AG09309 (cell line): Measurements from ENCODE around the gene DOK7.

Experiments
- DNase-seq: peaks from one replicate; pipeline ENCODE4 v3.0.0-alpha.2; 2010; ENCODE audit warnings: low read depth
- H3K4me3 ChIP-seq: 2 replicates; pipeline ENCODE4 v1.5.1; 2011; ENCODE audit warnings: mild to moderate bottlenecking, low read depth, low read length, moderate library complexity; ENCODE audit not compliant: control insufficient read depth
- TF ChIP-seq, protein P1 (sequence below): IDR thresholded peaks from 2 replicates; pipeline ENCODE4 v1.5.1; 2011; ENCODE audit warnings: mild to moderate bottlenecking, low read depth, low read length, inconsistent platforms; ENCODE audit not compliant: insufficient read depth, control insufficient read depth; ENCODE audit errors: missing control alignments

Gene DOK7

DNA sequence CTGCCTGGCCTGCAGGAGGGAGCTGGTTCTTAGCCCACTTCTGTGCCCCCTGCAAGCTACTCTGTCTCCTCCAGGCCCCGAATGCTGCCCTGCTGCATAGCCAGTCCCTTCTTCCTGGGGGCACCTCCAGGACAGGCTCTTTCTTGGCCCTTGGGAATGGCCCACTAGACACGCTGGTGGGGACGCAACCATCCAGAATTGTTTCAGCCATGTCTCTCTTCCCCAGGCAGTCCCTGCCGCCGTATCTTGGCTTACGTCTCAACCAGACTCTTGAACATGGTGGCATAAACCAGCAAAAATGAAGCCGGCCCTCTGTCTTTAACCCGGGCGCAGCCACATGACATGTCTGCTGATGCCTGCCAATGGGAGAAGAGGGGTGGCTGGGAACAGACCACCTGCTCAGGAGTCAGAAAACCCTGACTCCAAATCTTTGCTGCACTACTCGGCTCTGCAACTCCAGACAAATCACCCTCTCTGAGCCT is 60.1 kb downstream of the DOK7 start:
- H3K4me3 ChIP-seq: no peak overlapping the region
- no peak for DNase-seq
- TF ChIP-seq, protein P1, sequence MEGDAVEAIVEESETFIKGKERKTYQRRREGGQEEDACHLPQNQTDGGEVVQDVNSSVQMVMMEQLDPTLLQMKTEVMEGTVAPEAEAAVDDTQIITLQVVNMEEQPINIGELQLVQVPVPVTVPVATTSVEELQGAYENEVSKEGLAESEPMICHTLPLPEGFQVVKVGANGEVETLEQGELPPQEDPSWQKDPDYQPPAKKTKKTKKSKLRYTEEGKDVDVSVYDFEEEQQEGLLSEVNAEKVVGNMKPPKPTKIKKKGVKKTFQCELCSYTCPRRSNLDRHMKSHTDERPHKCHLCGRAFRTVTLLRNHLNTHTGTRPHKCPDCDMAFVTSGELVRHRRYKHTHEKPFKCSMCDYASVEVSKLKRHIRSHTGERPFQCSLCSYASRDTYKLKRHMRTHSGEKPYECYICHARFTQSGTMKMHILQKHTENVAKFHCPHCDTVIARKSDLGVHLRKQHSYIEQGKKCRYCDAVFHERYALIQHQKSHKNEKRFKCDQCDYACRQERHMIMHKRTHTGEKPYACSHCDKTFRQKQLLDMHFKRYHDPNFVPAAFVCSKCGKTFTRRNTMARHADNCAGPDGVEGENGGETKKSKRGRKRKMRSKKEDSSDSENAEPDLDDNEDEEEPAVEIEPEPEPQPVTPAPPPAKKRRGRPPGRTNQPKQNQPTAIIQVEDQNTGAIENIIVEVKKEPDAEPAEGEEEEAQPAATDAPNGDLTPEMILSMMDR: no peak

DNA sequence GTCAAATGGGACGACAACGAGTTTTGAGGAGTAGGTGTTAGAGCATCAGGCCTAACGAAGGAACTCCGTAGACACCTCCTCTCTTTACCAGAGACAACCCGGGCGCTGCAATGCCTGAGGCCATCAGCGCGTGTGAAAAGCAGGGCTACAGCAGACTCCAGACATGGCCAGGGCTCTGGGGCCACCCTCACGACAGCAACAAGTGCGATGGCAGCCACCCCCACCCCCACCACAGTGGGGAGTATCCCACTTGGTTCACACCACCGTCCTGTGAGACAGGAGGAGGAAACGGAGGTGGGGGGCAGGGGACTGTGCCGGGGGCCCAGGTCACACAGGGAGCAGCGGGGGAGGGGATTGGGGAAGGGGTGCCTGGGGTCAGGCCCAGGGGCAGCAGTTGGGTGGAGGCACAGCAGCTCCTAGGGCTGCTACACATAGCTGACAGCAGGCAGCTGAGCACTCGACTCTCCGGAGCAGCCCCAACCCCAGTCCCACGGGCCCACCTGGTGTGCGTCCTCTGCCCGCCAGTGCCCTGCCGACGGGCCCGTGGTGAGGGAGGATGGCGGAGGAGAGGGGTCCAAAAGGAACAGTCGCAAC is 60.6 kb downstream of the DOK7 start:
- no peak for DNase-seq
- no peak overlapping the region for H3K4me3 ChIP-seq
- TF ChIP-seq, protein P1: no peak

DNA sequence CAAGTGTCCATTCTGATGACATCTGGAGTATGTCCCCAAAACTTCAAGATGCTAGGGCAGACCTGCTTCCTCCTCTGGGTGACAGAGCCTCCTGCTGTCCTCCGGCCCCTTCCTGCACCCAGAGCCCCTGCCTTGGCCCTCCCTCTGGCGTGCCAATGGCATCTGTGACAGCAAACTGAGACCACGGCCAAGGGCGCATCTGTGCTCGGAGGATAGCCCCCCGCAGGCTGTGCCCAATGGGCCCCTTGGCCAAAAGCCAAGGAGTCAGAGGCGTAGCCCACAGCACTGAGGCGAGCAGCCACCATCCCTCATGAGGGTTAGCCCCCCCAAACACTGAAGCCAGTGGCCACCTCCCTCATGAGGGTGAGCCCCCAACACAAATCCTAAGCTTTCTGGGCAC is 61.2 kb downstream of the DOK7 start:
- H3K4me3 ChIP-seq: no peak overlapping the region
- TF ChIP-seq, protein P1: no peak
- DNase-seq: no peak

DNA sequence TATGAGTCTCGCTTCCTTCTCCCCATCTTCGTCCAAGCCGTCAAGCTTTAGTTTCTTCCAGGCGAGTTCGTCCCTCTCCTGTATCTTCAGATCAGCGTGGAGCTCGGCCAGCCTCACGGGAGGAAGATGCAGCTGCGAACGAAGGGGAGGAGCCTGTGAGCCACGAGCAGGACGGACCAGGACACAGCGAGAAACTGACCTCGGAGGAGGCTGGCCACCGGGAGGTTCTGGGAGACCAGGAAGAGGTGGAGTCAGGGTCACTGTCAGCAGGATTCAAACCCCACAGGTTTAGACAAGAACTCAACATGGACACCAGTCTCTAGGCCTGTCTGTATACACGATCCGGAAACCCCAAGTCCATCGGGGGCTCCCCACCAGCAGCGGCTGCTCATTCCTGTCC is 61.8 kb downstream of the DOK7 start:
- no peak overlapping the region for H3K4me3 ChIP-seq
- no peak for DNase-seq
- TF ChIP-seq, protein P1: no peak

DNA sequence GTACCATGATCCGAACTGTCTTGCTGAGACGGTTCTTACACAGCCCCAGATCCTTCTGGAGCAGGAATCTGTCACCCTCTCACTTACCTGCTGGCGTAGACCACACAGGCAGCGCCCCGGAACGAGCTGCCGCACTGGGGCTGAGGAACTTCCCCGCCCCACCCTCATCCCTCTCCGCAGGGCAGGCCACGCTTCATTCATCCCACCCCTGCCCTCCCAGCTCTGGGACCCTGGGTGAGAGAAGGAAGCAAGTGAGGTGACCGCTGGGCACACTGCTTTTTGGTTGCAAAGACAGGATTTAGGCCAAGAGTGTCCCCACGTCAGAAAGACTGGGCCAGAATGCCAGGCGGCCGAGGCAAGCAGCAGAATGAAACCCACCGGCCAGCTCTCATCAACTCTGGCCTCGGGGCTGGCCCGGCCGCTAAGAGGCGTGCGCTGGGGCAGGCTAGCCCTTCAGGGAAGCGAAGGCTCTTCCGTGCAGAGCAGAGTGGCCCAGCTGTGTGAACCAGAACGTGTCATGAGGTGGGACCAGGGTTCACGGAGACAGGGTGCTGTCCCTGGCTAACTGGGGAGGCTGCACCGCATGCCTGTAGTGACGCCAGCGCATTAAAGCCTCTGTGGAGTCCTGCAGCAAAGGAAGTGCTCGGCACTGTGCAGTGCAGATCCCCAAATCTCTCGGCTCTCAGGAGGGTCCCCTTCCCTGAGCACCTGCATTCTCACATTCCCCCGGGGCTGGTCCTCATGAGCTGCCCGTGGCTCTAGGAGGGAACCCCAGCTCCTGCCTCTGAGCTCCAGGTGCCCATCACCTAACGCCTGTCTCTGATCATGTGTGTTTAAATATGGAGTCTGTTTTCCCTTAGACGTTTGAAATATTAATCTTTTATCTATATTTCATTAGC is 62.7 kb downstream of the DOK7 start:
- H3K4me3 ChIP-seq: no peak overlapping the region
- TF ChIP-seq, protein P1: no peak
- no peak for DNase-seq

DNA sequence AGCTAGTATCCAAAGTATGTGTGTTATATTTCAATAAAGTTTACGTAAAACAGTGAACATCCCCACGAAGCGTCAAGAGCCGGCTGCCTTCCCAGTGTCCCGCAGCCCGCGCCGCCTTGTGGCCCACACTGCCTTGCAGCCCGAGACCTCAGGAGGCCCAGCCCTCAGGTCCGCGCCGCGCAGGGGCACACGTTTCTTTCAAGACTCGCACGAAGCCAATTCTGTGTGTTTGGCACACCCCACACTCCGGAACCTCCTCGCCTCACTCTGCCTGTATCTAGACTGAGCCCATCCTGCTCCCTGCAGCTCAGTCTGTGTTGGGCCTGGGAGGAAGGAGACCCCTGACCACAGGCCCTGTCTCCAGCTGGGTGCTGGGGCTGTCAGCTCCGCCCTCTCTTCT is 63.4 kb downstream of the DOK7 start:
- TF ChIP-seq, protein P1: no peak
- H3K4me3 ChIP-seq: no peak overlapping the region
- DNase-seq: no peak
